Loucy (cell line): ENCODE data around the gene TMEM234.

Experiments
- H2AFZ ChIP-seq: fragments of 200-600 bp; sonication (generic); 2 replicates; pipeline ENCODE4 v1.6.0; 2016; ENCODE audit warnings: antibody characterized with exemption, mild to moderate bottlenecking, low read length, moderate library complexity
- H3F3A ChIP-seq: fragments of 200-600 bp; 2 replicates; pipeline ENCODE4 v1.6.0; 2016; ENCODE audit warnings: antibody characterized with exemption, low read depth, mild to moderate bottlenecking
- H3K27me3 ChIP-seq: fragments of 200-600 bp; sonication (generic); 2 replicates; pipeline ENCODE4 v1.6.1; 2014; ENCODE audit warnings: low read length, mild to moderate bottlenecking; ENCODE audit not compliant: insufficient read depth, poor library complexity, severe bottlenecking
- H3K36me3 ChIP-seq: fragments of 200-600 bp; sonication (generic); 2 replicates; pipeline ENCODE4 v1.6.1; 2016; ENCODE audit warnings: low read length; ENCODE audit not compliant: insufficient read depth
- H3K4me1 ChIP-seq: fragments of 200-600 bp; sonication (generic); 2 replicates; pipeline ENCODE4 v1.5.1; 2014; ENCODE audit warnings: low read length, mild to moderate bottlenecking; ENCODE audit not compliant: insufficient read depth, poor library complexity, severe bottlenecking
- H3K4me2 ChIP-seq: fragments of 200-600 bp; sonication (generic); 2 replicates; pipeline ENCODE4 v1.6.0; 2014; ENCODE audit warnings: antibody characterized with exemption, low read length, low read depth, mild to moderate bottlenecking; ENCODE audit not compliant: poor library complexity, severe bottlenecking
- H3K4me3 ChIP-seq: fragments of 200-600 bp; sonication (generic); 2 replicates; pipeline ENCODE4 v1.5.1; 2014; ENCODE audit warnings: low read length, mild to moderate bottlenecking, mixed read lengths; ENCODE audit not compliant: poor library complexity, severe bottlenecking
- H3K79me2 ChIP-seq: fragments of 200-600 bp; sonication (generic); 2 replicates; pipeline ENCODE4 v1.6.1; 2014; ENCODE audit warnings: low read length; ENCODE audit not compliant: insufficient read depth
- H3K9ac ChIP-seq: fragments of 200-600 bp; sonication (generic); 2 replicates; pipeline ENCODE4 v1.6.0; 2014; ENCODE audit warnings: mild to moderate bottlenecking, low read depth, low read length, moderate library complexity; ENCODE audit not compliant: poor library complexity, severe bottlenecking
- H3K9me2 ChIP-seq: fragments of 200-600 bp; sonication (generic); replicated peaks from 2 replicates; pipeline ENCODE4 v1.6.1; 2016; ENCODE audit warnings: low read depth, low read length, mixed read lengths
- H3K9me3 ChIP-seq: fragments of 200-600 bp; sonication (generic); 2 replicates; pipeline ENCODE4 v1.6.1; 2014; ENCODE audit warnings: mild to moderate bottlenecking, antibody characterized with exemption, low read length, low read depth; ENCODE audit not compliant: insufficient read depth
- H4K20me1 ChIP-seq: fragments of 200-600 bp; sonication (generic); 2 replicates; pipeline ENCODE4 v1.6.0; 2014; ENCODE audit warnings: antibody characterized with exemption, low read length, mild to moderate bottlenecking; ENCODE audit not compliant: insufficient read depth, poor library complexity, severe bottlenecking
- CTCF ChIP-seq: fragments of 200-600 bp; sonication (generic); conservative IDR thresholded peaks from 2 replicates; pipeline ENCODE4 v1.5.1; 2014; ENCODE audit warnings: mild to moderate bottlenecking, antibody characterized with exemption, low read length
- EZH2phosphoT487 ChIP-seq: fragments of 200-600 bp; IDR thresholded peaks from 2 replicates; pipeline ENCODE4 v1.6.1; 2018; ENCODE audit warnings: antibody characterized with exemption, mild to moderate bottlenecking, moderate library complexity, borderline replicate concordance

TMEM234 gene

GRCh38 chr1:32221581-32221979 is 573 bp downstream of the TMEM234 start:
- Histone ChIP-seq H3K4me1 (peaks cover 27% of the 10 kb centered on the region), H3K4me3 (peak overlapping the region; percentile 90), H3K9me2 (no peaks in the 10 kb centered on the region), H3F3A (no peaks in the 10 kb centered on the region), H3K4me2 (peak overlapping the region; percentile 91), H3K79me2 (peaks cover 22% of the 10 kb centered on the region), H3K9ac (peak overlapping the region; percentile 85), H3K9me3 (no peaks in the 10 kb centered on the region), H3K27me3 (no peaks in the 10 kb centered on the region), H4K20me1 (no peaks in the 10 kb centered on the region), H3K36me3 (no peaks in the 10 kb centered on the region; the same call in 1 of the 2 replicates), H2AFZ (peak overlapping the region; percentile 73; the same call in 1 of the 2 replicates)
- TF ChIP-seq CTCF, result no peak
- no peak for TF ChIP-seq EZH2phosphoT487

GRCh38 chr1:32220746-32221580 is 1.2 kb downstream of the TMEM234 start:
- TF ChIP-seq CTCF, result no peak
- TF ChIP-seq EZH2phosphoT487, result no peak
- Histone ChIP-seq H3K4me2 (peak overlapping the region; percentile 91), H3K79me2 (peaks cover 22% of the 10 kb centered on the region), H3K9ac (no peak overlapping the region), H3K4me3 (peak overlapping the region; percentile 90), H3K27me3 (no peaks in the 10 kb centered on the region), H3K9me3 (no peaks in the 10 kb centered on the region), H3F3A (no peaks in the 10 kb centered on the region), H3K4me1 (peaks cover 27% of the 10 kb centered on the region), H4K20me1 (no peaks in the 10 kb centered on the region), H3K36me3 (no peaks in the 10 kb centered on the region; the same call in 1 of the 2 replicates), H2AFZ (no peak overlapping the region), H3K9me2 (no peaks in the 10 kb centered on the region)

GRCh38 chr1:32219022-32219421 is 3.1 kb downstream of the TMEM234 start:
- no peak overlapping the region for H3K9ac ChIP-seq
- no peaks in the 10 kb centered on the region for H3F3A ChIP-seq
- H3K9me2 ChIP-seq, result no peaks in the 10 kb centered on the region
- no peaks in the 10 kb centered on the region for H3K36me3 ChIP-seq
- H2AFZ ChIP-seq, result no peak overlapping the region
- no peak for TF ChIP-seq EZH2phosphoT487
- no peak for TF ChIP-seq CTCF
- H3K79me2 ChIP-seq, result peaks cover 18% of the 10 kb centered on the region
- no peaks in the 10 kb centered on the region for H3K9me3 ChIP-seq
- no peak overlapping the region for H3K4me2 ChIP-seq
- no peaks in the 10 kb centered on the region for H4K20me1 ChIP-seq
- H3K27me3 ChIP-seq, result no peaks in the 10 kb centered on the region
- H3K4me1 ChIP-seq, result peaks cover 24% of the 10 kb centered on the region
- no peak overlapping the region for H3K4me3 ChIP-seq
